DMS 273 (cell line): ENCODE results near the gene TH.
A peak's percentile ranks its signal among the peaks of the same experiment; 100 is the strongest.
"Not testable (repeated sequence)": the region's sequence is repeated elsewhere in the genome, so short reads cannot be mapped to it uniquely, and the experiment has no call there.

Experiments
- DNase-seq: peaks from one replicate; lab custom pipeline; 2025; ENCODE audit not compliant: unreplicated experiment; lab: John Stamatoyannopoulos, UW

TH gene

DNA sequence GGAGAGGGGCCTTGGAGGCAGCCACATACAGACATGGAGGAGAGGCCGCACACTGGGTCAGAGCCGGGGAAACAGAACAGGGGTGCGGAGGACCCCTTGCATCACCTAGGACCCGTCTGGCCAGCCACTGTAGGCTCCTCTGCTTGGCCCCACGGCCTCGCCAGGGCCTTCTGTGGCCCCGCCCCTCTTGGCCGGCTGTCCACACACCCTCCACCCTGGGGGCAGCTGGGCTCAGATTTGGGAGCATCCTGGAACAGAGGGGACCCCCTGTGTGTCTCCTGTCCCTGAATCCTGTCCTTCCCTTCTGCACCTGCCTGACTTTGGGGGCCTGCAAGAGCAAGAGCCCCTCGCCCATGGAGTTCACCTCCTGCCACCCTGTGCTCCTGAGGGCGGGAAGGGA, 7.9 kb upstream of the TH start:
- no peak for DNase-seq

DNA sequence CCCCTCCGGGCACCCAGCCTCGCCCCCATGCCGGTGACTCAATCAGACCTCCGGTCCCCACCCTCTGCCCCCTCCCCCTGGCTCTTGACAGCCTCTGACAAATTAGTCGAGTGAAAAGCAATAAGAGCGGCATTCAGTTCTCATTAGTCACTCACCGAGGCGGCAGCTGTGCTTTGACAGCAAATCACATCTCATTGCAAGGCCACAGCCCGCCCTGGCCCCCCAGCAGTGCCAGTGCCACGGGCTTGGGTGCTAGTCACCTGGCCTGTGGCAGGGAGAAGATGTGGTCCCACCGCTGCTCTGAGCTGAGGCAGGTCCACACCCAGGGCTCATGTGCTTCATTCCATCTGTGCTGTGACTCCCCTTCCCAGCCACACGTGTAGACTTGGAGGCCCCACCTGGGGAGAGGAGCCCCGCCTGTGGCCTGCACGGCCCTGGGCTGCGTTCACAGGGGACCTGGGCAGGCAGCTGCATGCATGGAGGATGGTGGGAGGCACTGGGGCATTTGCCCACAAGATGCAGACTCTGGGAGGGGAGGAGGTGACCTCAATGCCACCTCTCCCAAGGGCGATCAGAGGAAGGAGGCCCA, 7.4 kb upstream of the TH start:
- DNase-seq = no peak

DNA sequence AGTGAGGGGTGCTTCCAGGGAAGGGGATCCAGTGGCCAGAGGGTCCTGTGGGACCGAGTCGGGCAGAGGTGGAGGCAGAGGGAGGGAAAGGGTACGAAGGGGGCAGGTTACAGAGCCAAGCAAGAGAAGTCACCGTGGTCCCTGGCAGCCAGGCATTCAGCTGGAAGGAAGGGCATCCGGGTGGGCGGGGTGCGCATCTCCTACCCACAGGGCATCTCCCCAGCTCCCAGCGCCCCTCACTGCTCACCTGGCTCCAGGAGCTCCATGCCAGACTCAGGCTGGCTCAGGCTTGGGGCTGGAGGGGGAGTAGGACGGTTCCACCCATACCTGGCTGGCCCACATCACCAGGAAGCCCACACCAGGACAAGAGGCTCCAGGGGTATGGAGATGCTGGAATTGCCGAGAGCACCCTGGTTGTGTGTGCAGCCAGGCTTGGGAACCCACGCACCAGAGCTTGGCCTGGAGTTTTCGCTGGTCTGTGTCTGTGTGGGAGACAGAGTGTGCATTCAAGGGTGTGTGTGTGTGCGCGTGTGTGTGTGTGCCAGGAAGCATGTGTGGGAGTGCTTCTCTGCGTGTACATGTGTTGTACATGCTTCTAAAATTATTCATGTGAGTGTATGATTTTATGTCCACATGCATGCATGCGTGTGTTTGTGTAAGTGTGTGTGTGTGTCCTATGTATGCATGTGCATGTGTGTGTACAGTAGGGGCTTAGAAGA, 6.6 kb upstream of the TH start:
- DNase-seq = not testable (repeated sequence)

DNA sequence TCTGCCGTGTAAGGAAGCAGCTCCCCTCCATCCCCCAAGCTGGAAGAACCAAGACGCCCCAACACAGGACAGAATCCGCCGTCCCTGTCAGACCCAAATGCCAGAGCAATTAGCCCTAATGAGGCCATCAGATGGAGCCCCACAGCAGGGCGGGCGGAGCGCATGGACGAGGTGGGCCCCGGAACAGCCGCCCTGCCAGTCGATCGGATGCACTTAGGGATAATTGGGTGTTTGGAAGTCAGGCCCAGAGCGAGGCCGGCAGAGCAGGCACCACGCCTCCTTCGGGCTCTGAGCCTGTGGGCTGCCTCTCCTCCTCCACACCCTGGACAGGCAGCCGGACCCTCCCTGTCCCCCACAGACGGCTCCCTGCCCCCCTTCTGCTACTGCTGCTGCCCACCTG, 5.5 kb upstream of the TH start:
- DNase-seq = no peak

DNA sequence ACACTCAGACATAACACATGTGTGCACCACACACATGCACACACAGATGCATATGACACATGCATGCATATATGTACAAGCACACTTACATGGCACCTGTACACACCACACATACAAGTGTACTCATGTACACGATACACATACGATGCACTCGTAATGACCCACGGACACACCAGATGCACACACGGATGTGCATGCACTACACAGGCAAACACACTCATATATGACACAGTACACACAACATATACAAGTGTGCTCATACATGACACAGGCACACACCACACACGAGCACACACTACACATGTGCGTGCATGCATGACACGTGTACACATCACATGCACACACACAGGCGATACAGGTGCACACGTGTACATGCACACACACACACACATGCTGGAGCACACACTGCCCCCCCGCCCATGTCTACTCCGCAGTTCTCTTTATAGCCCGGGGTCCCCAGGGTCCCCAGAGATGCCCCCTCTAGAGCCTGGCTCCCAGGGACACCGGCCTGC, 4.8 kb upstream of the TH start:
- DNase-seq = no peak

DNA sequence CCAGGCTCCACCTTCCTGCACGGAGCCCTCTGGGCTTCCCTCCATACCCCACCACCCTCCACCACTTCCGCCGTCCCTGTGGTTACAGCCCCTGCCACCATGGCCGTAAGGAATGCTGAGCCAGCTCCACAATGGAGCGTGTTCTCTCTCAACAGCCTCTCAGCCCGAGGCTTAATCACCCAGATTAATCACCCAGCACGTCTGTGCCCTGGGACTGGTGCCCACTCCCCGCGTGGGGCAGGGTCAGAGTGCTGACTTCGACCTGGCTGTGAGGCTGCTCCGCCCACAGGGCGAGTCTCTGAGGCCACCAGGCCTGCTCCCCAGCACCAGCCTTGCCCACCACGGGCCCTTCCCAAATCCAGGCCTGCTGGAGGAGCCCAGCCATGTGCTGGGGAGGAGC, 4.0 kb upstream of the TH start:
- no peak for DNase-seq

DNA sequence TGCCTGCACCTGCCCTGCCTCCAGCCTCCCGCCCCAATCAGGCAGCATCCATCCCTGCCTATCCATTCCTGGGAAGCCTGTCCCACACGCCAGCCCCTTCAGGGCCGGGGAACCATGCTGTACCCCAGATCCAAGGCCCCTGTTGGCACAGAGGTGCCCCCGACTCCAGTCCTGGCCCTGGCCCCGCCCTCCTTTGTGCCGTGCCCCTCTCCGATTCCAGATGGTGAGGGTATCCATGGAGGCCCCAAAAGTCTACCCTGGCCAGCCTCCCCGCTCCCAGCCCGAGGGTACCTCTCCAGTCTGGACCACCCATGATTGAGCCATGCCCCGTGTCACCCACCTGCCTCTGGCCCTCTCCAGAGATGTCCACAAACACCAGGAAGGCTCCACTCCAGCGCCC, 2.7 kb upstream of the TH start:
- no peak for DNase-seq

DNA sequence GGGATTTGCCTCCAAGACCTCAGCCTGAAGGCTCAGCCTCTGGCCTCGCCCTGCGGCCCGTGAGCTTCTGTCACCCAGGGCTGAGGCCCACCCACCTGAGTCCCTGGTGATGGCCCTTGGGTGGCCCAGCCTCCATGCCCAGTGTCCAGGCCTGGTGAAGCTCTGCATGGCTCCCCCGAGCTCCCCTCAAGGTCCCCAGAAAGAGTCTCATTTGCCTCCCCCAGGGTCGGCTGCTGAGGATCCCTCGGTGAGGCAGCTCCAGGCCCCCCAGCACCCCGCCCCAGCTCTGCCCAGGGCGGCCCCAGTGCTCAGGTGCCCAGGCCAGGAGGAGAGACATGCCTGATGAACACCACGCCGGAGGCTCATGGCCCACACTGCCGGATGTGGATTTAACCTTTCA, 2.1 kb upstream of the TH start:
- no peak for DNase-seq

DNA sequence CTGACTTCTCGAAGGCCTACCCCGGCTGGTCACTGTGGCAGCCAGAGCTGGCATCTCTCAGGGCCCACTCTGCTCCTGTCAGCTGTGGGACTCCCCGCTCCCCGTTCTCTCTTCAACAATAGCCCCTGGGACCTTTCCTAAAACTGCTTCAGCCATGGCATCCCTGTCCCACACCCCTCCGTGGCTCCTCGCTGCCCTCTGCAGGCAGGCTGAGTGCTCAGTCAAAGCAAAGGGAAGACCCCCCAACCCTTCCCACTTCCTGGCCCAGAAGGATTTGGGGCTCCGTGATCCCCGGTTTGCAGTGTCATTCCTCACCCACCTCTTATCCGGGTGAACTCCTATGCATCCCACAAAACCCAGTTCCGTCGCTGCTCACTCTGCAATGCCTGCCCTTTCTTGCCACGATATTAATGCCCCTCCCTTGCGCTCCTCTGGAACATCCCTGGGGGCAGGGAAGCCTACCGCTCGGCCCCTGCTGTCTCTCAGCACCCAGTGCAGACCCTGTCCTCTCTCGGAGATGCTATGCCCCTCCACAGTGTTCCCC, 1.6 kb upstream of the TH start:
- DNase-seq = peak; percentile 30

DNA sequence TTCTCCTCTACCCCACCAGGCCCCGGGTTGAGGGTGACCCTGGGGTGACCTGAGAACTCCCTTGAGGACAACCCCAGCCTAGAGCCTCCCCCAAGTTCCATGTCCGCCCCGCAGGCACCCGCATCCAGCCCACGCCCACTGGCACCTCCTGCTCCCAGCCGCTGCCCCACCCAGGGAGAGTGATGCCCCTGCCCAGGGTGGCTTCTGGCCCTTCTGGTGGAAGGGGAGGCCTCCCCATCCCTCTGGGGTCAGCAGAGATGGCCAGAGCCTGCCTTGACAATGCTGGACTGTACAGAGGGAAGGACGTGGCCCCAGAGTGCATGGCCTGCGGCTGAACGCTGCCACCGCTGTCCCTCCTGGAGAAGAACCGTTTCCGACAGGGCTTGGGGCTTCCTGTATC, 1.1 kb upstream of the TH start:
- DNase-seq = no peak

DNA sequence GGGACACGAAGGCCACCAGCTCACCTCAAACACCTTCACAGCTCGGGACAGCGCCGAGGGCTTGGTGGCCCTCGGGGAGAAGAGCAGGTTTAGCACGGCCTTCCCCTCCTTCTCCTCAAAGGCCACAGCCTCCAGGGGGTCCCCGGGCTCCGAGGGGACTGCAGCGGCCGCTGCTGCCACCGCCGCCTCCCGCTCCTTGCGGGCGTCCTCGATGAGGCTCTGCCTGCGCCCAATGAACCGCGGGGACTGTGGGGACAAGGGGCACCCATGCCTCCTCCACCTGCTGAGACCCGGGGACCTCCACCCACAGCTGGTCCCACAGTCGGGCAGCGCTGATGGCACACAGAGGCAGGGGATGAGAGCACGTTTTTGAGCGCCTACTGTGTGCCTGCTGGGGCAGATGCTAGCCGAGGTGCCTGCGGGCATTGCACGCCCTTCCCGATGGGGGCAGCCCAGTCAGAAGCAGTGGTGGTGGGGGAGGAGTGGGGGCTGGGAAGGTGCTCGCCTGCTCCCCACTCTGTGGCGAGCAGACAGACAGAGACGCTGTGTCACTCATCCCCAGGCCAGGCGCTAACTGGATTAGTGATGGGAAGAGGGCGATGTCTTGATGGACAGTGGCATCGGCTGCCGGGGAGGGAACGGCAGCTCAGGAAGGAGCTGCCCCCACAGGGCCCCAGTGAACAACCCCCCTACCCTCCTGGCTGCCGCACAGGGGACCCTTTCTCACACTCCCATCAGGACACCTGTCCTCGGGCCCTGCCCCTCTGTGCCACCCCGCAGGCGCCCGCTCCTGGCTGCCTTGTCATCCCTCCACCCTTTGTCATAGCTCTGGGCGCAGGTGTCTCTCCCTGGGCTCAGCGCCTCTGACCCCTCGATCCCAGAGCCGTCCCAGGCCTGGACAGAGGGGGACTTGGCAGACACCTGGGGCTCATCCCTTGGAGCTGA, 1.7 kb downstream of the TH start:
- no peak for DNase-seq

DNA sequence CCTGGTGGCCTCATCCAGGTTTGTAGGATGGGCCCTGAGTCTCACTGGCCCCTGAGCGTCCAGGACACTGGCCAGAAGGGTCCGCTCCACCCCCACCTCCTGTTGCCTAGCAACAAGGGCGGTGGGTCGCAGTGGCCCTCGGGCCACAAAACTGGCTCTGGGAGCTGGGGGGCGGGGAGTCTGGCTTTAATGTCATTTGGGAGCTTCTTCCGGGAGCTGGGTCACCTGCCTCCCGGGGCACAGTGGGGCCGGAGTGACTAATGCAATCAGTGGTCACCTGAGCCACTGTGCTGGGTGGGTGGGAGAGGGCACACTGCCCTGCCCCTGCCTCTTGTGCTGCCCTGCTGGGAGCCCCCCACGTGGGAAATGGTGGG, 2.6 kb downstream of the TH start:
- no peak for DNase-seq

DNA sequence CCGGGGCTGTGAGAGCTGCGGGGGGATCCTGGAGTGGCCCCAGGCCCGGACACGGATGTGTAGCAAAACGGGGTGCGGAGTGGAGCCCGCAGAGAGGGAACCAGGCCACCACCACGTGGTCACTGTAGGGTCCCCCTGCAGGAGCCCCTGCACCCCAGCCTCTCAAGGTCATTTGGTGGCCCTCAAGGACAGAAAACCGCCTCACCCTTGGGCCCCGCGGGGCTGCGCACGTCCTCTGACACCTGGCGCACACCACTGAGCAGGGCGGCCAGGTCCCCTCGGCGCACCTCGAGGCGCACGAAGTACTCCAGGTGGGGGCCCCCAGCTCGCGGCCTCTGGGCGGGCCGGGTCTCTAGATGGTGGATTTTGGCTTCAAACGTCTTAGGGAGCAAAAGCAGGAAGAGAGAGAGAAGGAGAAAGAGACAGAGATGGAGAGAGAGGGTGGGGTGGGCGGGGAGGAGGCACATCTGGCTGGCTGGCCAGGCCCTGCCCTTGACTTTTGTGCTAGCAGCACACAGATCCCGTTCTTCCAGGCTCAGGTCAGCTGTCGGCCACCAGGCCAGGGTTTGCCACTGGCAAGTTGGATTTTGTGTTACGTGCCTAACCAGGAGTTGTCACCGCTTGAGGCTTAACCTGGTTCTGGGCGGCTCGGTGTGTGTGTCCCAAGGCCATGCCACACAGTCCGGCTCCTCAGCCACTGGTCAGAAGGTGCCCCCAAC, 3.2 kb downstream of the TH start:
- no peak for DNase-seq

DNA sequence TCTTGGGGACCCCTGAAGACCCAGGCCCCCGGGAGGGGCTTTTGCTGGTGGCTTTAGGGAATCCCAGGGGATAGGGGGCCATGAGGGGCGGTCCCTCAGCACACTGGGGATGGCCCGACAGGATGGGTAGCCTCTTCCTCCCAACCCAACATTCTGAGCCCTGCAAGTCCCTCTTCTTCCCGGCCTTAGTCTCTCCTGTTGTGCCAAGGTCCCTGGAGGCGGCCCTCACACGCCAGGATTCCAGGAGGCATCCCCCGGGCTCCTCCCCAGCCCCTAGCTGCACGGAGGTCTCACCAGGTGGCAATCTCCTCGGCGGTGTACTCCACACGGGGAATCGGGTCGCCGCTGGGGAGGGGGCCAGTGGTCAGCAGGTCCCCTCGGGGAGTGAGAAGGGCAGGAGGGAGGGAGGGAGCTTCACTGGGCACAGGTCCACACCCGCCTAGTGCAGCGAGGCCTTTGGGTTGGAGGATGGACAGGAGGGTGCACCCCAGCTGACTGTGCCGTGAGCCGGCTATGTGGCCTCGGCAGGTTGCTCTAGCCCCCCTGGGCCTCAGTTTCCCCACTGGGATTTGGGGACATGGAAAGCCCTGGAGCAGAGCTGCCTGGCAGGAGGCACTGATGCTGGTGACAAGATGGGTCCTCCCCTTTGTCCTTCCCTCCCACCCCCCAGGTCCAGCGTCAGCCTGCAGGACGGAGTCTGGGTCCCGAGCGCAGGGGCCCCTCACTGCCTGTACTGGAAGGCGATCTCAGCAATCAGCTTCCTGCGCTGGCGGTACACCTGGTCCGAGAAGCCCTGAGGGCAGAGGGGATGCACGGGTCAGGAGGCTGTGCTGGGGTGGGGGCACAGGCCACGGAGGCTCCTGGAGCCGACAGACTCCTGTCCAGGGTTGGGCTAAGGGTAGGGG, 4.2 kb downstream of the TH start:
- no peak for DNase-seq

DNA sequence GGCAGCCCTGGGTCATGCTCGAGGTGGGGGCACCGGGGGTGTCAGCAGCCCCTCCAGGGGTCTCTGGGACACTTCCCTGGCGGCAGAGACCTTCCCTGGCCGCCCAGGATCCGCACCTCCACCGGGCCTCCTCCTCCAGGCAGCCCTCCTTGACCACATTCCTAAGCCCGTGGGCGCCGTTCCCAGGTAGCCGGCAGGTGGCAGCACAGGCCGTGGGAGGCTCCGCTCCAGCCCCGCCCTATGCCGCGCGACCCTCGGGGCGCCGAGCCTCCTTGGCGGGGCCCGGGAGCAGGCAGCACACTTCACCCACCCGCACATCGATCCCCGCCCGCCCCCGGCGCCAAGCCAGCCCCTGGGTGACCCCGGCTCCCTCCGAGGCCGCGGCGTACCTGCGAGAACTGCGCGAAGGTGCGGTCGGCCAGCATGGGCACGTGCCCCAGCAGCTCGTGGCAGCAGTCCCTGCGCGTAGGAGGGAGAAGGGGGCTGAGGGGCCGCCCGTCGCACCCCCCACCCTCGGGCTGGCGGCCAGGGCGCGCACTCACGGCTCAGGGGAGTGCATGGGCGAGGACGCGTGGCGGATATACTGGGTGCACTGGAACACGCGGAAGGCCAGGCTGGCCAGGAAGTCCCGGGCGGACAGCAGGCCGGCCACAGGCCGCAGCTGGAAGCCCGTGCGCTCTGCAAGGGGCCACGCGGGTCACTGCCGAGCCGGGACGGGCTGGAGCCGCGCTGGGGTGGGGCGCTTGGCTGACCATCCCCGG, 5.3 kb downstream of the TH start:
- peak; percentile 44 for DNase-seq

DNA sequence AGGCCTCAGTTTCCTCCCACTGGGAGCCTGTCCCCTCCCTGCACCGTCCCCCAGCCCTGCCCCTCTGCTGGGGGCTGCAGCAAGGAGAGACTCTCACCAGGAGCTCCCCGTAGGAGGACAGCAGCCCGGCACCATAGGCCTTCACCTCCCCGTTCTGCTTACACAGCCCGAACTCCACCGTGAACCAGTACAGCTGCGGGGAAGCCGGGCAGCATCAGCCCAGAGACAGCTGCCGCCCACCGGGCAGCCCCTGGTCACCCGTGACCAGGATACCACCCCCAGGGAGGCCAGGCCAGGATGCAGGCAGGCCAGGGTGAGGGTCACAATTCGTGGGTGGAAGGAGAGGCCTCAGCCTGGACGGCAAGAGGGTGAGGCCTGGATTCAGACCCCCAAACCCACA, 6.0 kb downstream of the TH start:
- no peak for DNase-seq

DNA sequence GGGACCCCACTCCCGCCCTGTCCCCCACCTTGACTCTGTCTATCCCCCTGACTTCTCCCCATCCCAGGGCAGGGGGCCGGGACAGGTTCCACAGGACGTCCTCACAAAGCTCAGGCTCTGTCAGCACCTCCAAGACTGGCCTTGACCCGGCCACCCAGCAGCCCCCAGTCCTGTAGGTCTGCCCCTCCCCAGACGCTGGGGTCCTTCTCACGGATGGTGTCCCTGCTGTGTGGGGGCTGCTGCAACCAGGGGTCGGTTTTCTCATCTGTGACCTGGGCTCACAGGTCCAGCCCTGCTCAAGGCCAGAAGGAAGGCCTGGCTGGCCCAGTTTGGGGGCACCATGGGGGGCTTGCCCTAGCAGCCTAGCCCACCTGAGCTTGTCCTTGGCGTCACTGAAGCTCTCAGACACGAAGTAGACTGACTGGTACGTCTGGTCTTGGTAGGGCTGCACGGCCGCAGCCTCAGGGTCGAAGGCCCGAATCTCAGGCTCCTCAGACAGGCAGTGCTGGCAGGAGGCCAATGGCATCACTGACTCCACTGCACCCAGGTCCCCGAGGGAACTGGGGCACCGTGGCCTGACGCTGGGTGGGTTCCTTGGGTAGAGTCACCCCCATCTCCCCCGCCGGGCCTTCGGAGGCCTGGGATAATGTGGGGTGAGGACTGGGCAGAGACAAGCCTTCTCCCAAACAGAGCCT, 6.6 kb downstream of the TH start:
- DNase-seq = no peak

DNA sequence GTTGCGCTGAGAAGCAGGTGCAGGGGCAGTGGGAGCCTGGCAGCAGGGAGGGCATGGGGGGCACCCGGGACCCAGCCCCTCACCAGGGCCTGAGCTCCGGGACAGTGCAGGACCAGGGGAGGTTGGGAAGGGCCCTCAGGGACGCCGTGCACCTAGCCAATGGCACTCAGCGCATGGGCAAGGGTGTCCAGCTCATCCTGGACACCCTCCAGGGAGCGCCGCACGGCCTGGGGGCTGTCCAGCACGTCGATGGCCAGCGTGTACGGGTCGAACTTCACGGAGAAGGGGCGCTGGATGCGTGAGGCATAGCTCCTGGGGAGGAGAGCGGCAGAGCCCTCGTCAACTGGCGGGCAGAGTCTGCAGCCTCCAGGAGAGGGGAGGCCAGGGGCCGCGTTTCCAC, 7.5 kb downstream of the TH start:
- no peak for DNase-seq
